ENCODE data around the gene TRPV3.
"Not testable (repeated sequence)": the region's sequence is repeated elsewhere in the genome, so short reads cannot be mapped to it uniquely, and the experiment has no call there.

The TRPV3 gene

DNA sequence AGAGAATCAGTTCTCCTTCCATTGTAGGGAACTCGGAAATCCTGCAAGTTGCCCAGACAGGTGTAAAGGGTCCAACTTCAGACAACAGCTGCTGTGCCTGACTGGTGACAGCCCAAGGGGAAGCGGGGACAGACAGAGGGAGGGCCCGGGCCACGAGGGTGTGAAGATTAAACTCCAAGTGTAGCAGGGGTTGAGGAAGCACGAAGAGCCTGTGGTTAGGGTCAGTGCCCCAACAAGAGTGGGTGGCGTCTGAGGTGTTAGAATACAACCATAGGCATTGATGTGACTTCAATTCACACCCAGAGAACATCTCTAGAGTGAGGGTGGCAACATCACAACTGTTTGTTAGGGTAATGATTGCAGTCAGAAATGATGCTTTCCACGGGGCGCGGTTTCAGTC is 42.7 kb downstream of the TRPV3 start:
- no peak for DNase-seq

DNA sequence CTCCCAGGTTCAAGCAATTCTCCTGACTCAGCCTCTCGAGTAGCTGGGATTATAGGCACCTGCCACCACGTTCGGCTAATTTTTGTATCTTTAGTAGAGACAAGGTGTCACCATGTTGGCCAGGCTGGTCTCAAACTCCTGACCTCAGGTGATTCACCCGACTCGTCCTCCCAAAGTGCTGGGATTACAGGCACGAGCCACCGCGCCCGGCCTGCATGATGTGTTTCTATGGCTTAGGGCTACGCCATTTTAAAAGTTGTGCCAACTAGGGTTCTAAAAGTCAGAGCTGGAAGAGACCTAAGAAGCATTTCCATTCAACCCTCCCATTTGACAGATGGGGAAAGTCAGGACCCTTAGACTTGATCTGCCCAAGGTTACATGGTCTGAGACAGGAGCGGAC is 43.4 kb downstream of the TRPV3 start:
- DNase-seq, result not testable (repeated sequence)

DNA sequence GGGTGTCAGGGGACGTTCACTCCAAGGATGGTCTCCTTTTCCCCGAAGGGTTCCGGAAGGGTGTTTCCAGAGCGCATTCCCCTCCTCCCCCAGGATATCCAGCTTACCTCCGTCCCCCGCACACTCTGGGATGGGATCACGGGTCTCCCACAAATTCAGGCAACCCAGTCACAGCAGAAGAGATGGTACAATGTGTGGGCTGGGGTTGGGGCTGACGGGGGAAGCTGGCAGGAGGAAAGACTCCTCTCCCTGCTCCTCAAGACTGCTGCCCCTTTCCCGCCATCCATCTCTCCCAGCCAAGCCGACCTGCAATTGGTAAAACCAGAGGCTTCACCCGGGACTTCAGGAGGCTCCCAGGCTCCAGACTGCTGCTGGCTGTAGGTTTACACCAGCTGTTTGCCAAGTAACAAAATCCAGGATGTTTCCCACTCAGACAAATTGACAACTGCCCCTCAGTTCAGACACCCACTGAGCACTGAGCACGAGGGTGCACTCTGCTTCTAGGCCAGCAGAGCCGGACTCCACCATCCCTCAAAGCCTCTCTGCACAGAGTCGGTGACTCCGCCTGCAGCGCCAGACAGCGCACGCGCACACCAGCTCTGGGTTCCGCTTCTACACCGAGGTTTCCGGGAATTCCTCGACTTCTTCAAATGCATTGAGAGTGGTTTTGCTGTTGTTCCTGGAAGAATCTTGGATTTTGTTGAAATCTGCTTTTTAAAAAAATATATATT is 44.1 kb downstream of the TRPV3 start:
- DNase-seq, result no peak

GRCh38 chr17:3512505-3513171 is 45.0 kb downstream of the TRPV3 start:
- no peak for DNase-seq

- no peak for DNase-seq
Measured at GRCh38 chr17:3511852-3512504, 45.6 kb downstream of the TRPV3 start.

- no peak for DNase-seq
Measured at GRCh38 chr17:3510090-3510489, 47.5 kb downstream of the TRPV3 start.

DNA sequence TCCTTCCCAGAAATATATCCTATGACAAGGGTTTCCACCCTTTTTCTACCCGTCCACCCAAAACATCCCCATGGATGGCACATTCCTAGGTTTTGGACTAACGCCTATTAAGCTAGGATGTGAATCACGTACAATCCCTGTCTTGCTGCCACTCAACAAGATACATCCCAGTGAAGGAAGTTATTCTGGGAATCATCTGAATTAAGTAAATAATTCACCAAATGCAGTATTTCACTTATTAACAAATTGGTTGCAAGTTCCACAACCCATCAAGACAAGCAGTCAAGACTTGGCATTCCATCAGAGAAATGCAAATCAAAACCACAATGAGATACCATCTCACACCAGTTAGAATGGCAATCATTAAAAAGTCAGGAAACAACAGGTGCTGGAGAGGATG is 49.7 kb downstream of the TRPV3 start:
- DNase-seq, result no peak

DNA sequence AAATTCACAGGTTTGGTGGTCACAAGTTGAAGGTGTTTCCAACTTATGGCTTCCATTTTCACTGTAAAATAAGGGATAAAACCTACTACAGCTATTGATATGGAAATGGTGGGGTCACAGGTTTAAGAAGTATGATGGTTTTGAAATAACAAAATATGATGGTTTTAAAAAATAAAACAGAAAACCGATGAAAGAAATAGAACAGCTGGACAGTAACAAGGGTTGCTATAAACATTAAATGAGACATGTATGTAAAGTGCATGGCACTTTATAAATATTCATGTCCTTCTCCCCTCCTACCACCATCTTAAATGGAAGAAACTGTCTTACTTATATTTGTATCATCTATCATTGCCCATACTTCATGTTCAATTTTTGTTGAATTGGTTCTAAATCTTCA is 50.5 kb downstream of the TRPV3 start:
- DNase-seq, result no peak

GRCh38 chr17:3506054-3506453 is 51.6 kb downstream of the TRPV3 start:
- DNase-seq, result no peak

GRCh38 chr17:3505008-3505407 is 52.6 kb downstream of the TRPV3 start:
- no peak for DNase-seq

- DNase-seq, result no peak
Measured at GRCh38 chr17:3503285-3503684, 54.3 kb downstream of the TRPV3 start.

GRCh38 chr17:3502466-3502865 is 55.1 kb downstream of the TRPV3 start:
- no peak for DNase-seq

DNA sequence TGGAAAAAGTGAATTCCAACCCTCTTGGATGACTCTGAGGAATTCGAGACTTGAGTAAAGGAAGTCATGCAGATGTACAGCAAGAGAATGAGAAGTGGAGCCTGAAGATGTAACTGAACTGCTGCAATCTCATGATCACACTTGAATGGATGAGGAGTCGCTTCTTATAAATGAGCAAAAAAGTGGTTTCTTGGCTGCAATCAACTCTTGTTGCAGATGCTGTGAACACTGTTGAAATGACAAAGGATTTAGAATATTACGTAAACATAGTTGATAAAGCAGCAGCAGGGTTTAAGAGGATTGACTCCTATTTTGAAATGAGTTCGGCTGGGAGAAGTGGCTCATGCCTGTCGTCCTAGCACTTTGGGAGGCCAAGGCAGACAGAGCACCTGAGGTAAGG is 56.3 kb downstream of the TRPV3 start:
- no peak for DNase-seq

- no peak for DNase-seq
Measured at GRCh38 chr17:3497101-3497500, 60.5 kb downstream of the TRPV3 start.

DNA sequence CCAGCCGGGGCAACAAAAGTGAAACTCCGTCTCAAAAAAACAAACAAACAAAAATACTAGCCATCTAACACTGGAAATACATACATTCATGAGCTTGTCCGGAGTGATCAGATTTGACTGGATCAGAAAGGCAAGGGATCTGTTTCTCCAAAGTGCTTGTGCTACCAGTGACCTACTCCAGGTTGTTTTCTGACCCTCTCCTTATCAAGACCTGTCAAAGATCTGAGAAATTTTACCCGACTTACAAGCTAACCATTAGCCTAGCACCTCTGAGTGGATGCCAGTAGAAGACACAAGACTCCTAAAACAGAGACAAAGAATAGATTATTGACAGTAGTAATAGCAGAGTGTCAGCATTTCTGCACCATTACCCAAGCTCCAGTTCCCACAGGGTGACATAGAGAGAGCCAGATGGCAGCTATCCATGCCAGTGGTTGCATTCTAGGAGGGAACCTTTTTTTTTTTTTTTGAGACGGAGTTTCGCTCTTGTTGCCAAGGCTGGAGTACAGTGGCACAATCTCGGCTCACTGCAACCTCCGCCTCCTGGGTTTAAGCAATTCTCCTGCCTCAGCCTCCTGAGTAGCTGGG is 72.0 kb downstream of the TRPV3 start:
- DNase-seq, result no peak

DNA sequence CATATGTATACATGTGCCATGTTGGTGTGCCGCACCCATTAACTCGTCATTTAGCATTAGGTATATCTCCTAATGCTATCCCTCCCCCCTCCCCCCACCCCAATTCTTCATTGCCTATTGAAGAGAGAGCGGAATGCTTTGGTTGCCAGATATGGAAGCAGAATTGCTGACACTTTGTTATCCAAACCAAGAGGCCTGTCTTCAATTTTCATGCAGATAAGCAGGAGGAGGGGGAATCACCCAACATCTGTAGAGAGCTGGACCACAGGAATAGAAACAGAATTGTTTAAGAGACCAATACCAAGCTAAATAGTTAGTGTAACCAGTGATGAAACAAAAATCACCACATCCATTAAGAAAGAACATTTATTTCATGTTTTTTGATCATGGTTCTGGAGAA is 74.8 kb downstream of the TRPV3 start:
- DNase-seq, result no peak

DNA sequence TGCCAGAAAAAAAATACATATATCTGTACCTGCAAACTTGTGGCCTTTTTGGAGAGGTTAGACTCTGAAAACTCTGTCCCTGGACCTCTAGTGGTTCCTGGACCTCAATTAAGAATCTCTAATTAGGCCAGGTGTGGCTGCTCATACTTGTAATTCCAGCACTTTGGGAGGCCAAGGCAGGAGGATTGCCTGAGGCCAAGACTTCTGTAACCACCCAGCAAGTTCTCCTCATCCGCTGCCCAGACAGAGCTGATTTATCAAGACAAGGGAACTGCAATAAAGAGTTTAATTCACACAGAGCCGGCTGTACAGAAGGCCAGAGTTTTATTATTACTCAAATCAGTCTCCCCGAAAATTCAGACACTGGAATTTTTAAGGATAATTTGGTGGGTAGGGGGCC is 77.6 kb downstream of the TRPV3 start:
- no peak for DNase-seq

DNA sequence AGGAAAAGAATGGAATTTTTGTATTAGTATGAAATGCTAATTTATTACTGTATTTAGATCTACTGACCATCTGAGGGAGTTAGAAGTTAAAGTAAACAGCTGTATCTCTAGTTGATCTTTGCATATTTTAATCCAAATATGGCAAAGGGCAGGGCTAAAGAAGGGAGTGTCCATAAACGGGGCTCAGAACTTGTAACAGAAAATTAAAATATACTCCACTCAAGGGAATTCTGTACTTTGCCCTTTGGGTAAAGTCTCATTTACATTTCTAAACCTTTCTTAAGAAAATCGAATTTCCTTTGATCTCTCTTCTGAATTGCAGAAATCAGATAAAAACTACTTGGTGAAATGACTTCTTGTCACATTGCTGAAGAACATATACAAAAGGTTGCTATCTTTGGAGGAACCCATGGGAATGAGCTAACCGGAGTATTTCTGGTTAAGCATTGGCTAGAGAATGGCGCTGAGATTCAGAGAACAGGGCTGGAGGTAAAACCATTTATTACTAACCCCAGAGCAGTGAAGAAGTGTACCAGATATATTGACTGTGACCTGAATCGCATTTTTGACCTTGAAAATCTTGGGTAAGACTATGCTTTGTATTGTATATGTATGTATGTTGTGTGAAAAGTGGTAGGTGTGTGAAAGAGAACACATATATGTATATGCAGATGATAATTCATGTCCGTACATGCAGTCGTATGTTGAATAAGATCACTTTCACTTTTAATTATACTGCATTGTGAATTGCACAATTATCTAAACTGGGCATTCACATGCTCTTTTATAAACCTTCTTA is 81.6 kb downstream of the TRPV3 start, which contains the start of gene ASPA:
TSS of gene ASPA (plus strand) at position 186 of the 799 bp plus-strand sequence. CDS start at position 349, 163 bp downstream.
- no peak for DNase-seq

GRCh38 chr17:3475251-3475685 is 82.3 kb downstream of the TRPV3 start:
- no peak for DNase-seq

GRCh38 chr17:3474212-3474611 is 83.4 kb downstream of the TRPV3 start:
- no peak for DNase-seq

- DNase-seq, result no peak
Measured at GRCh38 chr17:3472137-3472536, 85.5 kb downstream of the TRPV3 start.

DNA sequence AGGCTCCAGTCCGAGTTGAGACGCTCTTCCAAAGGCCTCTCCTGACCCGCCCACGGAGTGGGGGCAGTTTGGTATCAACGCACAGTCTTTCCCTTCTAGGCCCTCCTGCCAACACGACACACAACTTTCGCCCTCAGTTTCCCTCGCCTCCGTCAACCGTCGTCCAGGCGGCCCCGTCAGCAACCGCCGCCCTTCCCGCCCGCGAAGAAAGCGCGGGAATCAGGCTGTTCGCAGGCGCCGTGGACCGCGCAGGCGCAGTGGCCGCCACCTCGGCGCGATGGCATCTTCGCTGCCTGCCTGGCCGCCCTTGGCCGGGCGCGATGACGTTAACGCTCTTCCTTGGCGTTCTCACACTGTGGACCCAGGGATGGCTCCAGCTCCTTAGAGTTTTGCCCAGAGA is 86.0 kb downstream of the TRPV3 start, which contains the start of gene SPATA22:
TSS of gene SPATA22 (minus strand) at position 221 of the 400 bp plus-strand sequence. CDS start 2,494 bp downstream, outside the sequence.
- DNase-seq, result no peak

GRCh38 chr17:3469529-3469928 is 88.1 kb downstream of the TRPV3 start:
- no peak for DNase-seq
